Stomach (tissue), 9 donors: ENCODE results near the gene PPP1R12A. TPM values are rescaled to one million over a fixed set of nuclear protein-coding genes. Genes with fewer than 3 reads are reported as not detected.
A peak's percentile ranks its signal among the peaks of the same experiment; 100 is the strongest.

Experiments used
- DNase-seq, 2 donors: peaks; one replicate each; pipeline versions ENCODE4 v3.0.0 to v3.0.0-alpha.2; 2013 to 2019
- H3K27ac ChIP-seq, 5 donors: fragments of 200-600 bp in 4 of 5; sonication (generic) in 4 of 5; one replicate each; pipeline ENCODE4 v1.5.1; 2013 to 2019; ENCODE audit warnings: mild to moderate bottlenecking in 1 of 5, moderate library complexity in 1 of 5
- H3K27me3 ChIP-seq, 3 donors: fragments of 200-600 bp; sonication (generic); one replicate each; pipeline ENCODE4 v1.5.1; 2017 to 2019; ENCODE audit warnings: mixed run types in 1 of 3
- H3K36me3 ChIP-seq, 4 donors: fragments of 200-600 bp; sonication (generic); 1 replicate in 3 of 4; 2 replicates in 1 of 4; pipeline ENCODE4 v1.5.1; 2016 to 2019
- H3K4me1 ChIP-seq, 4 donors: fragments of 200-600 bp; sonication (generic); one replicate each; pipeline ENCODE4 v1.5.1; 2016 to 2019
- H3K4me3 ChIP-seq, 4 donors: fragments of 200-600 bp; sonication (generic) in 3 of 4; one replicate each; pipeline ENCODE4 v1.5.1; 2016 to 2019; ENCODE audit warnings: mild to moderate bottlenecking in 1 of 4
- H3K9me3 ChIP-seq, 4 donors: fragments of 200-600 bp; sonication (generic); one replicate each; pipeline ENCODE4 v1.5.1; 2016 to 2019
- EP300 ChIP-seq: sonication (generic); formaldehyde crosslinking; IDR thresholded peaks from one replicate; pipeline ENCODE4 v1.6.1; 2017; ENCODE audit warnings: antibody characterized with exemption
- POLR2A ChIP-seq, 4 donors: fragments of 450-650 bp; IDR thresholded peaks; one replicate each; pipeline ENCODE4 v1.6.1; 2016; ENCODE audit warnings: antibody characterized with exemption in 4 of 4, control low read depth in 2 of 4, mild to moderate bottlenecking in 1 of 4, moderate library complexity in 1 of 4
- POLR2AphosphoS5 ChIP-seq, 3 donors: sonication (generic); formaldehyde crosslinking; IDR thresholded peaks; one replicate each; pipeline ENCODE4 v1.6.1; 2016; ENCODE audit warnings: antibody characterized with exemption in 3 of 3
- WGBS, 5 donors: extraction: QIAGEN DNeasy Blood & Tissue Kit in 3 of 5; methylation state at CpG; one replicate each; pipeline versions ENCODE4 v1.1.5 to v1.1.7; 2013 to 2018; 5-methylcytosine and 5-hydroxymethylcytosine counted together
- intact Hi-C: fragments of 100-400 bp; cut with DNase I; formaldehyde crosslinking; loops from one replicate; pipeline ENCODE4 v1.15.1; 2023; ENCODE audit warnings: low total_unique reads
- polyA plus RNA-seq, 3 donors: library from polyadenylated mRNA; stranded (reverse); fragments of 200-250 nt; gene quantifications; one replicate each; pipeline ENCODE4 v1.2.3, GENCODE V29; 2013
- total RNA-seq, 5 donors: library from RNA; depleted of rRNA; stranded (reverse); fragments of >200 nt; gene quantifications; one replicate each; pipeline versions ENCODE4 v1.1.0 to v1.2.3, GENCODE V29; 2014 to 2016
- TF ChIP-seq, protein P1 (sequence below), 7 experiments: fragments of 450-650 bp in 4 of 7; fragments of 200-600 bp in 3 of 7; sonication (generic) in 3 of 7; IDR thresholded peaks; one replicate each; pipeline ENCODE4 v1.5.1; 2016 to 2019; ENCODE audit warnings: antibody characterized with exemption in 7 of 7, control low read depth in 2 of 7, mild to moderate bottlenecking in 1 of 7
- donor health status: healthy with polysubstance abuse.
- donor health status: Bipolar disorder and iron deficiency.
- donor health status: healthy.

Gene PPP1R12A
- total and polyA plus RNA-seq, 8 donors: 7.5 to 425 (median 112) TPM

DNA sequence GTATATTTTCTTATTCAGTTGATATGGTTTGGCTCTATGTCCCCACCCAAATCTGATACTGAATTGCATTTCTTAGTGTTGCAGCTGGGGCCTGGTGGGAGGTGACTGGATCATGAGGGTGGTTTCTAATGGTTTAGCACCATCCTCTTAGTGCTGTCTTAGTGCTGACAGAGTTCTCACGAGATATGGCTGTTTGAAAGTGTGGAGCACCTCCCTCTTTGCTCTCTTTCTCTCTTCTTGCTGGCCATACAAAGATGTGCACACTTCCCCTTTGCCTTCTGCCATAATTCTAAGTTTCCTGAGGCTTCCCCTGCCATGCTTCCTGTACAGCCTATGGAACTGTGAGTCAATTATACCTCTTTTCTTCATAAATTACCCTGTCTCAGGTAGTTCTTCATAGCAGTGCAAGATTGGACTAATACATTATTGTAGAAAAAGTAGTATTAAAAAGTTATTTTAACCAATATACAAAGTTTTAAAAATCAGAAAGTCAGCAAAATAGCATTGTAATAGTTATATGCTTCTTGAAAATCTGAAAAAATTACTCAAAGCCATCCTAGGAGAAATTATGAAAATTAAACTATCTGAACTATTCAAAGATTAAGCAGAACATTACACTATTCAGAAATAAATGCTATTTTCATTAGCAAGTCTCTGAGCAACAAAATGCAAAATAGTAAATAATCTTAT is 84.1 kb downstream of the PPP1R12A start:
- no peak for DNase-seq
- TF ChIP-seq EP300 (no peak), POLR2A (IDR thresholded peaks at IDR 0.05) (no peak), POLR2AphosphoS5 (IDR thresholded peaks at IDR 0.05) (no peak)
- TF ChIP-seq, protein P1, sequence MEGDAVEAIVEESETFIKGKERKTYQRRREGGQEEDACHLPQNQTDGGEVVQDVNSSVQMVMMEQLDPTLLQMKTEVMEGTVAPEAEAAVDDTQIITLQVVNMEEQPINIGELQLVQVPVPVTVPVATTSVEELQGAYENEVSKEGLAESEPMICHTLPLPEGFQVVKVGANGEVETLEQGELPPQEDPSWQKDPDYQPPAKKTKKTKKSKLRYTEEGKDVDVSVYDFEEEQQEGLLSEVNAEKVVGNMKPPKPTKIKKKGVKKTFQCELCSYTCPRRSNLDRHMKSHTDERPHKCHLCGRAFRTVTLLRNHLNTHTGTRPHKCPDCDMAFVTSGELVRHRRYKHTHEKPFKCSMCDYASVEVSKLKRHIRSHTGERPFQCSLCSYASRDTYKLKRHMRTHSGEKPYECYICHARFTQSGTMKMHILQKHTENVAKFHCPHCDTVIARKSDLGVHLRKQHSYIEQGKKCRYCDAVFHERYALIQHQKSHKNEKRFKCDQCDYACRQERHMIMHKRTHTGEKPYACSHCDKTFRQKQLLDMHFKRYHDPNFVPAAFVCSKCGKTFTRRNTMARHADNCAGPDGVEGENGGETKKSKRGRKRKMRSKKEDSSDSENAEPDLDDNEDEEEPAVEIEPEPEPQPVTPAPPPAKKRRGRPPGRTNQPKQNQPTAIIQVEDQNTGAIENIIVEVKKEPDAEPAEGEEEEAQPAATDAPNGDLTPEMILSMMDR (IDR thresholded peaks at IDR 0.05): no peak
- H3K9me3 ChIP-seq: peaks cover 0 to 7% (median 0%) of the 10 kb centered on the region in 4 donors
- no peaks in the 10 kb centered on the region for H3K27me3 ChIP-seq
- H3K4me3 ChIP-seq: no peak overlapping the region
- intact Hi-C loops: no loop called here
- no peak overlapping the region for H3K27ac ChIP-seq
- peaks cover 0 to 35% (median 18%) of the 10 kb centered on the region in 4 donors for H3K4me1 ChIP-seq
- no peaks in the 10 kb centered on the region for H3K36me3 ChIP-seq
- WGBS, 5 donors: 71 to 94% (median 89%) methylated on average over 1 of the region's 1 CpG

DNA sequence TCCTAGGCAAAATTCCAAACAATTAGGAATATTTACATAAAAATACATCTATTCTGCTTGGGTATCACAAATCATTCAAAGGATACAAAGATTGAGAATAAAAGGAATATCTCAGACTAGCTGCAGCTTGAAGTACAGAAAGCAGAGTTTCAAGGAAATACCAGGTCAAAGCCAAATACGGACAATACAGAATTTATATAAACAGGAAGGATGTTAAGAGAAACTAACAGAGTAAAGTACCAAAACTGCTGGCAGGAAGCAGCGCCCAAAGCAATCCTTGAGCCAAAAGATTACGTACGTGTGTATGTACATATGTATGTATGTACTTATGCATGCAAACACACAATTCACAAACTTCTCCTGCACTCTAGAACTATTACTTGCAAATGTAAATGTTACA is 86.6 kb downstream of the PPP1R12A start:
- peak overlapping the region in 2 of 5 donors; percentile 1 to 7 for H3K27ac ChIP-seq
- no peaks in the 10 kb centered on the region for H3K27me3 ChIP-seq
- 6 to 30% (median 15%) methylated on average over 4 of the region's 4 CpGs for WGBS, 5 donors

DNA sequence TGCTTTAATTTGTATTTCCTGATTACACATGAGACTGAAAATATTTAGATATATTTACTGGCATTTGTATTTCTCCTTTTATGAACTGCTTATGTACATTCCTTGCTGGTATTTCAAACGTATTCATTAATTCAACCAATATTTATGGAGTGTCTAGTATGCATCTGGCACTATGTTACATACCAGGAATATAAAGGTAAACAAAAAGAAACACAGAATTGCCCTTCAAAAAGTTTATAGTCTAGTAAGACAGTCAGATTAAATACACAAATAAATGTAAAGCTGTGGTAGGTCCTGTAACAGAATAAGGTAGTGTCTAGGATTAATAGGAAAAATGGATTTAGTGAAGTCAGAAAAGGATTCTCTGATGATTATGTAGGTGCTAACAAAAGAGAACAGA is 87.5 kb downstream of the PPP1R12A start:
- intact Hi-C loops: no loop called here
- H3K27me3 ChIP-seq: no peaks in the 10 kb centered on the region
- 21 to 32% (median 27%) methylated on average over 1 of the region's 1 CpG for WGBS, 5 donors
- DNase-seq: no peak
- peaks cover 0 to 52% (median 21%) of the 10 kb centered on the region in 4 donors for H3K4me1 ChIP-seq
- H3K36me3 ChIP-seq: peaks cover 0 to 26% (median 25%) of the 10 kb centered on the region in 4 donors
- peaks cover 0 to 7% (median 0%) of the 10 kb centered on the region in 4 donors for H3K9me3 ChIP-seq
- TF ChIP-seq POLR2AphosphoS5 (IDR thresholded peaks at IDR 0.05): no peak
- TF ChIP-seq, protein P1 (IDR thresholded peaks at IDR 0.05): no peak
- H3K27ac ChIP-seq: peak overlapping the region in 1 of 5 donors; percentile 15
- H3K4me3 ChIP-seq: no peak overlapping the region

More for the DNA sequence above, 86.6 kb downstream of the PPP1R12A start:
- DNase-seq: peak in 1 of 2 donors; percentile 64
- H3K9me3 ChIP-seq: peaks cover 0 to 7% (median 0%) of the 10 kb centered on the region in 4 donors
- intact Hi-C loops: no loop called here
- TF ChIP-seq EP300 (no peak), POLR2AphosphoS5 (IDR thresholded peaks at IDR 0.05) (no peak), POLR2A (IDR thresholded peaks at IDR 0.05) (no peak)
- TF ChIP-seq, protein P1 (IDR thresholded peaks at IDR 0.05): no peak
- H3K4me1 ChIP-seq: peaks cover 0 to 52% (median 21%) of the 10 kb centered on the region in 4 donors
- H3K36me3 ChIP-seq: peaks cover 0 to 19% (median 18%) of the 10 kb centered on the region in 4 donors
- no peak overlapping the region for H3K4me3 ChIP-seq

DNA sequence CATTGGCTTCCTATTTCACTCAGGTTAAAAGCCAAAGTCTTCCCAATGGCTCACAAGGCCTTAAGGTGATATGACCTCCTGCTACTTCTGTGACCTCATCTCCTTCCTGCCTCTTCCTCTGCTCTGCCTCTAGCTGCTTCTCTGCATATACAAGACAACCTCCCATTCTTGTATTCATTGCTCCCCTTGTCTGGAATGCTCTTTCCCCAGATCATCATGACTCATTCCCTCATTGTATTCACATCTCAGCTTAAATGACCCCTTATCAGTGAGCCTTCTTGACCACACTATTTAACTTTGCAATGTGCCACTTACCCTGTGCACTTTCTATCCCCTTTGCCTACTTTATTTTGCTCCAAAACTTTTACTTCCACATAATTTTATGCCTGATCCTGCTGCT is 90.2 kb downstream of the PPP1R12A start:
- Histone ChIP-seq H3K9me3 (no peaks in the 10 kb centered on the region), H3K4me1 (peaks cover 8 to 67% (median 27%) of the 10 kb centered on the region in 4 donors), H3K36me3 (peaks cover 0 to 33% (median 25%) of the 10 kb centered on the region in 4 donors), H3K27me3 (no peaks in the 10 kb centered on the region), H3K4me3 (no peak overlapping the region), H3K27ac (no peak overlapping the region)
- TF ChIP-seq POLR2AphosphoS5 (IDR thresholded peaks at IDR 0.05) (no peak), POLR2A (IDR thresholded peaks at IDR 0.05) (no peak), EP300 (no peak)
- TF ChIP-seq, protein P1 (IDR thresholded peaks at IDR 0.05): no peak
- intact Hi-C loops: no loop called here
- DNase-seq: no peak
